Naive B cell (primary cell): Measurements from ENCODE around the gene MPHOSPH6. TPM values are rescaled to one million over a fixed set of nuclear protein-coding genes. Genes with fewer than 3 reads are reported as not detected.

Experiments
- ATAC-seq, 2 donors: fragments of 150-1000 bp; cut with Tn5 transposase; 2 replicates each; pipeline ENCODE4 v1.10.0; 2021; ENCODE audit warnings: low read depth in 2 of 2, mild to moderate bottlenecking in 2 of 2, moderate library complexity in 2 of 2
- DNase-seq: peaks from one replicate; pipeline ENCODE4 v3.0.0; 2022
- H3K27ac Mint-ChIP-seq, 6 donors: one replicate each; pipeline ENCODE4 v1.8.0; 2020 to 2022; ENCODE audit warnings: mild to moderate bottlenecking in 6 of 6, mixed read lengths in 6 of 6, moderate library complexity in 5 of 6, inconsistent platforms in 2 of 6
- H3K27me3 Mint-ChIP-seq, 3 donors: one replicate each; pipeline ENCODE4 v1.8.0; 2021 to 2022; ENCODE audit warnings: mixed read lengths in 3 of 3, mild to moderate bottlenecking in 1 of 3
- H3K36me3 Mint-ChIP-seq, 2 donors: one replicate each; pipeline ENCODE4 v1.8.0; 2020 to 2022; ENCODE audit warnings: mixed read lengths in 2 of 2, inconsistent platforms in 1 of 2, mild to moderate bottlenecking in 1 of 2
- H3K4me1 Mint-ChIP-seq, 3 donors: one replicate each; pipeline ENCODE4 v1.8.0; 2020 to 2022; ENCODE audit warnings: mixed read lengths in 3 of 3, inconsistent platforms in 1 of 3, mild to moderate bottlenecking in 1 of 3, moderate library complexity in 1 of 3
- H3K4me3 Mint-ChIP-seq, 8 donors: one replicate each; pipeline ENCODE4 v1.8.0; 2020 to 2022; ENCODE audit warnings: mild to moderate bottlenecking in 8 of 8, mixed read lengths in 8 of 8, moderate library complexity in 8 of 8, inconsistent platforms in 2 of 8
- H3K9me3 Mint-ChIP-seq, 7 donors: one replicate each; pipeline ENCODE4 v1.8.0; 2020 to 2022; ENCODE audit warnings: mixed read lengths in 7 of 7, mild to moderate bottlenecking in 5 of 7, inconsistent platforms in 2 of 7, moderate library complexity in 1 of 7
- polyA plus RNA-seq, 6 donors: library from polyadenylated mRNA; unstranded; fragments of 300-500 nt; fragmentation: Illumina TruSeq; gene quantifications; one replicate each; pipeline ENCODE4 v1.2.3, GENCODE V29; 2021; ENCODE audit warnings: low read depth in 6 of 6

MPHOSPH6 gene
- polyA plus RNA-seq, 6 donors from 2014 or later = 10.7 to 37.3 (median 14.4) TPM

- no peaks in the 10 kb centered on the region for H3K36me3 Mint-ChIP-seq
- no peaks in the 10 kb centered on the region for H3K4me1 Mint-ChIP-seq
- H3K9me3 Mint-ChIP-seq = no peaks in the 10 kb centered on the region
- no peak overlapping the region for H3K4me3 Mint-ChIP-seq
- ATAC-seq (no peak), DNase-seq (no peak)
- H3K27ac Mint-ChIP-seq = no peak overlapping the region
- peaks cover 39 to 43% (median 39%) of the 10 kb centered on the region in 3 donors for H3K27me3 Mint-ChIP-seq
These were observed 15.0 kb upstream of the MPHOSPH6 start for GRCh38 chr16:82185012-82185411.

DNA sequence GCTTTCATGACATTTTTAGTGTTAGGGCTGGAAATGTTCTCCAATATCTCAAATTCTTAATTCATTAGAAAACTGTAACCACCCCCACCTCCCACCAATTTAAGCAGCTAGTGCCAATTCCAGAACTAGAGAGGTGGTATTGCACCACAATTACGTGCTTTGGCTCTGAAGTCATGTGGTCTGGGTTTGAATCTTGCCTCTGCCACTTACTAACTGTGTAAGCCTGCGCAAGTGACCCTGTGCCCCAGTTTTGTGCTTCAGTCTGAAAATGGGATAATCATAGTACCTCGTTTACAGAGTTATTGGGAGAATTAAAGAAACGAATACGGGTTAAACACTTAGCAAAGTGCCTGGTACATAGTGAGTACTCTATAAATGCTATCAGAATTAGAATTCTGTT is 14.2 kb upstream of the MPHOSPH6 start:
- no peaks in the 10 kb centered on the region for H3K4me1 Mint-ChIP-seq
- H3K4me3 Mint-ChIP-seq = no peak overlapping the region
- no peaks in the 10 kb centered on the region for H3K9me3 Mint-ChIP-seq
- no peaks in the 10 kb centered on the region for H3K36me3 Mint-ChIP-seq
- DNase-seq = no peak
- no peak overlapping the region for H3K27ac Mint-ChIP-seq
- no peak for ATAC-seq
- peaks cover 33 to 39% (median 39%) of the 10 kb centered on the region in 3 donors for H3K27me3 Mint-ChIP-seq

- ATAC-seq (no peak), DNase-seq (no peak)
- no peaks in the 10 kb centered on the region for H3K9me3 Mint-ChIP-seq
- peaks cover 34 to 45% (median 35%) of the 10 kb centered on the region in 3 donors for H3K27me3 Mint-ChIP-seq
- H3K4me3 Mint-ChIP-seq = no peak overlapping the region
- H3K36me3 Mint-ChIP-seq = no peaks in the 10 kb centered on the region
- H3K27ac Mint-ChIP-seq = no peak overlapping the region
- no peaks in the 10 kb centered on the region for H3K4me1 Mint-ChIP-seq
These were observed 13.0 kb upstream of the MPHOSPH6 start for GRCh38 chr16:82183004-82183397.

DNA sequence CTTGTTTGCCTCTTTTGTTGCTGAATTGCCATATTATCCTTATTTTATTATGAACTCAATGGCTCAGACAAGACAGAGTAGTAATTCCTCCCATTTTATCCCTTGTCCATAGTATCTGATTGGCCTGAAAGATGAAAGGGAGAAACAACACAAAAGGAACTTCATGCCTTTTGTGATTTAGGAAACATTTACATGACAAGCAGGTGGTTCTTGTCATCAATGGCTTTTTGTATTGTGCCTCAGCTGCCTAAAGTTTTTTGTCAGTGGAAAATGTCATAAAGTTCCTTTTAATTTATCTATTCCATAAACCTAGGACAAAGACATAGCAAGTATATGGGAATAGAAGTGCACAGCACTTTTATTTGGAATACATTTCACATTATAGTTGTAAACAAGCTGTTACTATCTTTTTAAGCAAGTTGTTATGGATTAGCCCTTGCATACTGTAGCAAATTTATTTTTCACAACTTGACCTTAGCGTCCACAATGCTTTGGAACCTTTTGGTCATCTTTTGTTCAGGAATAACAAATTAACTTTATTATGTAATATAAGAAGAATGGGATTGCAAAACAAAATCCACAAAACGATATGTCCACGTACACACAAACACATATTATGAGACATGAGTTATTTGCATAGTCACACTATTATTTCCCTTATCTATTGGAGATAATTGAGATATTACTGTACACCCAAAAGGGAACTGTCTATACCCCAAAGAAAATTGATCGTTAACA is 12.4 kb upstream of the MPHOSPH6 start:
- peaks cover 32 to 48% (median 38%) of the 10 kb centered on the region in 3 donors for H3K27me3 Mint-ChIP-seq
- no peak overlapping the region for H3K4me3 Mint-ChIP-seq
- no peaks in the 10 kb centered on the region for H3K4me1 Mint-ChIP-seq
- H3K27ac Mint-ChIP-seq = no peak overlapping the region
- no peak for ATAC-seq
- no peak for DNase-seq
- H3K36me3 Mint-ChIP-seq = no peaks in the 10 kb centered on the region
- H3K9me3 Mint-ChIP-seq = no peaks in the 10 kb centered on the region

GRCh38 chr16:82181461-82182185 is 11.6 kb upstream of the MPHOSPH6 start:
- Mint-ChIP-seq H3K9me3 (no peaks in the 10 kb centered on the region), H3K4me3 (no peak overlapping the region), H3K36me3 (no peaks in the 10 kb centered on the region), H3K27ac (no peak overlapping the region), H3K27me3 (peaks cover 29 to 49% (median 31%) of the 10 kb centered on the region in 3 donors), H3K4me1 (no peaks in the 10 kb centered on the region)
- DNase-seq = no peak
- no peak for ATAC-seq

GRCh38 chr16:82178352-82178751 is 8.3 kb upstream of the MPHOSPH6 start:
- no peak for DNase-seq
- Mint-ChIP-seq H3K4me3 (no peak overlapping the region), H3K27ac (no peak overlapping the region), H3K27me3 (peaks cover 26 to 56% (median 48%) of the 10 kb centered on the region in 3 donors), H3K4me1 (no peaks in the 10 kb centered on the region), H3K36me3 (no peaks in the 10 kb centered on the region), H3K9me3 (no peaks in the 10 kb centered on the region)
- ATAC-seq = no peak

- no peaks in the 10 kb centered on the region for H3K4me1 Mint-ChIP-seq
- no peak overlapping the region for H3K4me3 Mint-ChIP-seq
These were observed 7.5 kb upstream of the MPHOSPH6 start for GRCh38 chr16:82177555-82177954.

GRCh38 chr16:82176204-82176603 is 6.2 kb upstream of the MPHOSPH6 start:
- Mint-ChIP-seq H3K9me3 (no peaks in the 10 kb centered on the region), H3K27me3 (peaks cover 42 to 70% (median 55%) of the 10 kb centered on the region in 3 donors), H3K4me3 (no peak overlapping the region), H3K36me3 (no peaks in the 10 kb centered on the region), H3K4me1 (no peaks in the 10 kb centered on the region), H3K27ac (no peak overlapping the region)
- ATAC-seq = no peak
- DNase-seq = no peak

More at GRCh38 chr16:82177555-82177954, 7.5 kb upstream of the MPHOSPH6 start:
- Mint-ChIP-seq H3K36me3 (no peaks in the 10 kb centered on the region), H3K27ac (no peak overlapping the region), H3K9me3 (no peaks in the 10 kb centered on the region), H3K27me3 (peaks cover 28 to 62% (median 54%) of the 10 kb centered on the region in 3 donors)
- DNase-seq = no peak
- ATAC-seq = no peak

DNA sequence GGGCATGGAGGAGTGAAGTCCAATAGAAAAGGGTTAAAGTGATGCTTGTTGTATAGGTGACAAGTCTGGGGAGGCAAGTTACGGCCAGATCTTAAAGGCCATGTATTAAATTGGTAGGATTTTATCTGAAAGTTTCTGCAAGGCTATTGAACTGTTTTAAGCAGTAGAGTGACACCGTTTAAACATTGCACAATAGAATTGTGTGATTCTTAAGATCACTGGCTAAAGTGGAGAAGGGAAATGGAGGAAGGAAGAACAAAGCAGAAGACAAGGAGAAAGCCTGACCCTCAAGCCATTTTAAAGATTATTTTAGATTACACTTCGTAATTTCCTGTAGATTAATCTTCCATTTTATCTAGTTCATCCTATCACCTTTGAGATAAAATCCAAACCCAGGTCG is 5.6 kb upstream of the MPHOSPH6 start:
- no peaks in the 10 kb centered on the region for H3K4me1 Mint-ChIP-seq
- ATAC-seq = no peak
- DNase-seq = no peak
- no peak overlapping the region for H3K27ac Mint-ChIP-seq
- H3K27me3 Mint-ChIP-seq = peaks cover 44 to 71% (median 55%) of the 10 kb centered on the region in 3 donors
- H3K4me3 Mint-ChIP-seq = no peak overlapping the region
- no peaks in the 10 kb centered on the region for H3K9me3 Mint-ChIP-seq
- no peaks in the 10 kb centered on the region for H3K36me3 Mint-ChIP-seq

DNA sequence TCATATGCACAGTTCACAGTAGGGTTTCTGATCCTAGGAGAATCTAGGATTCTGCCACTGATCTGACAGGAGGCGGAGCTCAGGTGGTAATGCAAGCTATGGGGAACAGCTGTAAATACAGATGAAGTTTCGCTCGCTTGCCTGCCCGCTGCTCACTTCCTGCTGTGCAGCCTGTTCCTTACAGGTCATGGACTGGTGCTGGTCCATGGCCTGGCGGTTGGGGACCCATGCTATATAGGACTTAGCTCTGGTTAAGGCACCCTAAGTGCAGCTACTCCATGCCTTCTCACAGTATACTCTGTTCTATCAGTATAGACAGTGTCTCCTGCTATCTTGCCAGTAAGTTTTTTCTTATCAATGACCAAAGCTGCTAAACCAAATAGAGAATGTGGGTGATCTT is 2.4 kb downstream of the MPHOSPH6 start:
- H3K36me3 Mint-ChIP-seq = peaks cover 19 to 31% of the 10 kb centered on the region in 2 donors
- no peaks in the 10 kb centered on the region for H3K9me3 Mint-ChIP-seq
- ATAC-seq (no peak), DNase-seq (no peak)
- H3K27me3 Mint-ChIP-seq = peaks cover 11 to 17% (median 16%) of the 10 kb centered on the region in 3 donors
- H3K27ac Mint-ChIP-seq = peak overlapping the region in 1 of 6 donors; percentile 35
- peaks cover 22 to 26% (median 24%) of the 10 kb centered on the region in 3 donors for H3K4me1 Mint-ChIP-seq
- peak overlapping the region in 1 of 8 donors; percentile 64 for H3K4me3 Mint-ChIP-seq

GRCh38 chr16:82160226-82160625 is 9.8 kb downstream of the MPHOSPH6 start:
- DNase-seq (no peak), ATAC-seq (no peak)
- Mint-ChIP-seq H3K36me3 (peaks cover 23 to 39% of the 10 kb centered on the region in 2 donors), H3K27ac (no peak overlapping the region), H3K27me3 (no peaks in the 10 kb centered on the region), H3K4me3 (no peak overlapping the region), H3K9me3 (no peaks in the 10 kb centered on the region), H3K4me1 (peaks cover 0 to 7% (median 7%) of the 10 kb centered on the region in 3 donors)

GRCh38 chr16:82157836-82158235 is 12.2 kb downstream of the MPHOSPH6 start:
- Mint-ChIP-seq H3K4me1 (peaks cover 0 to 7% (median 5%) of the 10 kb centered on the region in 3 donors), H3K36me3 (peaks cover 30 to 37% of the 10 kb centered on the region in 2 donors), H3K27ac (no peak overlapping the region)

DNA sequence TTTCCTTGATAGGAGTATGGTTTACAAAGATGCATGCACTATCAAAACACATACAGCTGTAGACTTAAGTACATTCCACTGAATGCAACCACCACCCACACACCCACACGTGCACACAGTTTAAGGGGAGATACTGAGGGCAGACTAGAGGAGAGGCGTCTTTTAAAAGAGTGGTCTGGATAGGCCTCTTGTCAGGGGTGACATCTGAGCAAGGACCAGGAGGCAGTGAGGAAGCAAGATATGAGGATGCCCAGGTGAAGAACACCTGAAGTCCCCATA is 12.6 kb downstream of the MPHOSPH6 start:
- H3K9me3 Mint-ChIP-seq = peaks cover 0 to 6% (median 5%) of the 10 kb centered on the region in 7 donors
- H3K4me1 Mint-ChIP-seq = peaks cover 0 to 7% (median 5%) of the 10 kb centered on the region in 3 donors
- H3K4me3 Mint-ChIP-seq = no peak overlapping the region
- peak overlapping the region in 1 of 6 donors; percentile 75 for H3K27ac Mint-ChIP-seq
- H3K27me3 Mint-ChIP-seq = no peaks in the 10 kb centered on the region
- peaks cover 29 to 34% of the 10 kb centered on the region in 2 donors for H3K36me3 Mint-ChIP-seq
- ATAC-seq (no peak), DNase-seq (no peak)

More at GRCh38 chr16:82157836-82158235, 12.2 kb downstream of the MPHOSPH6 start:
- H3K4me3 Mint-ChIP-seq = no peak overlapping the region
- peaks cover 0 to 6% (median 5%) of the 10 kb centered on the region in 7 donors for H3K9me3 Mint-ChIP-seq
- ATAC-seq = no peak
- no peaks in the 10 kb centered on the region for H3K27me3 Mint-ChIP-seq
- no peak for DNase-seq
